ENCODE results near the gene CACNG5. TPM values are rescaled to one million over a fixed set of nuclear protein-coding genes. Genes with fewer than 3 reads are reported as not detected.

The CACNG5 gene, protein sequence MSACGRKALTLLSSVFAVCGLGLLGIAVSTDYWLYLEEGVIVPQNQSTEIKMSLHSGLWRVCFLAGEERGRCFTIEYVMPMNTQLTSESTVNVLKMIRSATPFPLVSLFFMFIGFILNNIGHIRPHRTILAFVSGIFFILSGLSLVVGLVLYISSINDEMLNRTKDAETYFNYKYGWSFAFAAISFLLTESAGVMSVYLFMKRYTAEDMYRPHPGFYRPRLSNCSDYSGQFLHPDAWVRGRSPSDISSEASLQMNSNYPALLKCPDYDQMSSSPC
- total RNA-seq = 0.52 TPM

DNA sequence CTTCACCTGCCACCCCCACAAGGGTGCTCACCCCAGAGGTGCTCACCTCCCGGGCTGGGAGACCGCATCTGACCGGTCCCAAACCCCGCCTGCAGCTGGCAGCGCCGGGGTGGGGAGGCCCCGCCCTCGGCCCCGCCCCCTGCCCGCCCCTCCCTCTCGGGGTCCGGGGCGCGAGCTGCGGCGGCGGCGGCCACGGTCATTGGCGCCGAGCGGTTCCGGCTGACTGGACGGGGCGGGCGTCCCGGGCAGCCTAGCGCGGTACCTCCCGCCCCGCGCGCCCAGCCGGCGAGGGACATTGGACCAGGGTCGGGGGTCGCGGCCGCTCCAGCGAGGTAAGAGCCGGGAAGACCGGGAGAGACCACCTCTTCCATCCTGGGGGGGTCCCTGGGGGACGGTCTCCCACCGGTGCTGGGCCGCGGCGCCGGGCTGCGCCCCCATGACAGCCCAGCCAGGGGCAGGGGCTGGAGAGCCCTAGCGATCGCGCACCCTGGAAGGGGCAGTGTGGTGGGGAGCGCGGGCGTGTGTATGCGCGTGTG, at the start of gene CACNG5:
CACNG5 (plus strand) TSS at position 199 of the 536 bp plus-strand sequence. CDS start 42,216 bp downstream, outside the sequence.
- Histone ChIP-seq H3K4me1 (ENCODE audit: control insufficient read depth in 3 of 3, insufficient read depth in 3 of 3, low read length in 3 of 3) (peaks cover 0 to 5% (median 0%) of the 10 kb centered on the region in 3 donors), H3K9ac (ENCODE audit: low read depth in 1 of 3, low read length in 3 of 3) (no peak within 1 kb of the TSS), H3K9me3 (ENCODE audit: control insufficient read depth in 3 of 3, low read length in 3 of 3) (no peaks in the 10 kb centered on the region), H3K4me3 (ENCODE audit: low read length in 3 of 3) (no peak within 1 kb of the TSS), H3K27me3 (ENCODE audit: control insufficient read depth in 3 of 3, insufficient read depth in 3 of 3, low read length in 3 of 3) (peaks cover 33 to 54% (median 54%) of the 10 kb centered on the region in 3 donors), H3K27ac (ENCODE audit: low read depth, low read length) (no peak within 1 kb of the TSS), H3K36me3 (ENCODE audit: control insufficient read depth in 3 of 3, insufficient read depth in 3 of 3, low read length in 3 of 3) (no peaks in the 10 kb centered on the region)

DNA sequence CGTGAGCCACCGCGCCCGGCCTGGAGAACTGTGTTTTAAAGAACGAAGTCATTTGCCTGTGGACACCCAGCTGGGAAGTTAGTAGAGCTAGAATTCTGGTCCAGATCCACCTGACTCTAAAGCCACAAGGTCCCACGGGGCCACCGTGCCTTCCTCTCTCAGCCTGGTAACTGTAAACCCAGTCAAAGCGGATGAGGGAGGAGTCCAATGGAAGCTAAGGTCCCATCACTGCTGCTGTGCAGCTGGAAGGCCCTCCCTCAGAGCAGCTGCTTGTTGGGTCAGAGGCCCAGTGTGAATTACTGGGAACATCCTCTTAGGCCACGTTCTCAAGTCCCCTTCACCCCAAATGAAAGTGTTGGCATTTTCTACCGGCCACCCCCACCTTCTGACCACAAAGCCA, 48.8 kb upstream of the CACNG5 start:
- Histone ChIP-seq H3K27me3 (ENCODE audit: control insufficient read depth in 3 of 3, insufficient read depth in 3 of 3, low read length in 3 of 3) (no peaks in the 10 kb centered on the region), H3K36me3 (ENCODE audit: control insufficient read depth in 3 of 3, insufficient read depth in 3 of 3, low read length in 3 of 3) (no peaks in the 10 kb centered on the region)

GRCh38 chr17:66787914-66788313, 47.0 kb upstream of the CACNG5 start:
- Histone ChIP-seq H3K9ac (ENCODE audit: low read depth in 1 of 3, low read length in 3 of 3) (no peak overlapping the region), H3K36me3 (ENCODE audit: control insufficient read depth in 3 of 3, insufficient read depth in 3 of 3, low read length in 3 of 3) (peaks cover 0 to 2% (median 0%) of the 10 kb centered on the region in 3 donors), H3K27me3 (ENCODE audit: control insufficient read depth in 3 of 3, insufficient read depth in 3 of 3, low read length in 3 of 3) (no peaks in the 10 kb centered on the region), H3K4me3 (ENCODE audit: low read length in 3 of 3) (no peak overlapping the region), H3K9me3 (ENCODE audit: control insufficient read depth in 3 of 3, low read length in 3 of 3) (no peaks in the 10 kb centered on the region), H3K4me1 (ENCODE audit: control insufficient read depth in 3 of 3, insufficient read depth in 3 of 3, low read length in 3 of 3) (peaks cover 3 to 38% (median 17%) of the 10 kb centered on the region in 3 donors), H3K27ac (ENCODE audit: low read depth, low read length) (no peak overlapping the region)

More for the DNA sequence above, 48.8 kb upstream of the CACNG5 start:
- Histone ChIP-seq H3K4me1 (ENCODE audit: control insufficient read depth in 3 of 3, insufficient read depth in 3 of 3, low read length in 3 of 3) (peaks cover 3 to 27% (median 17%) of the 10 kb centered on the region in 3 donors), H3K4me3 (ENCODE audit: low read length in 3 of 3) (no peak overlapping the region), H3K9ac (ENCODE audit: low read depth in 1 of 3, low read length in 3 of 3) (no peak overlapping the region), H3K9me3 (ENCODE audit: control insufficient read depth in 3 of 3, low read length in 3 of 3) (no peaks in the 10 kb centered on the region), H3K27ac (ENCODE audit: low read depth, low read length) (no peak overlapping the region)

DNA sequence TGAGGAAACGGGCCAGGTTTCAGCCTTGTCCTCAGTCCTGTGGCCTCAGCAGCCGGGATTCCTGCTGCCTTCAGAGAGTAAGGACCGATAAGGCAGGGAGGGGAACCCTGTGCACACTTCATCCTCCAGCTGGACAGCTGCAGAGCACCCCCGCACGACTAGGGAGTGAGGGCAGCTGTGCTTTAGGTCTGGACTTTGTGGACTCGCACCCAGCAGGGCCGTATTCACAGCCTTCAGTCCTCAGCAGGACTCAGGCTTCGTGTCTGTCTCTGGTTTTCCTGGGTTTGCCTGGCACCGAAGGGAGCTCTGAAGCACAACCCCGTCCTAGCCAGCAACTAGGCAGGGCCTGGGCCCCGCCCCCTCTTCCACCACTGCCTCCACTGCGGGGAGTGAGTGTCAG, 45.8 kb upstream of the CACNG5 start:
- Histone ChIP-seq H3K27me3 (ENCODE audit: control insufficient read depth in 3 of 3, insufficient read depth in 3 of 3, low read length in 3 of 3) (no peaks in the 10 kb centered on the region), H3K9ac (ENCODE audit: low read depth in 1 of 3, low read length in 3 of 3) (no peak overlapping the region), H3K27ac (ENCODE audit: low read depth, low read length) (no peak overlapping the region), H3K36me3 (ENCODE audit: control insufficient read depth in 3 of 3, insufficient read depth in 3 of 3, low read length in 3 of 3) (peaks cover 0 to 2% (median 0%) of the 10 kb centered on the region in 3 donors), H3K9me3 (ENCODE audit: control insufficient read depth in 3 of 3, low read length in 3 of 3) (no peaks in the 10 kb centered on the region), H3K4me3 (ENCODE audit: low read length in 3 of 3) (no peak overlapping the region), H3K4me1 (ENCODE audit: control insufficient read depth in 3 of 3, insufficient read depth in 3 of 3, low read length in 3 of 3) (peaks cover 3 to 38% (median 17%) of the 10 kb centered on the region in 3 donors)

DNA sequence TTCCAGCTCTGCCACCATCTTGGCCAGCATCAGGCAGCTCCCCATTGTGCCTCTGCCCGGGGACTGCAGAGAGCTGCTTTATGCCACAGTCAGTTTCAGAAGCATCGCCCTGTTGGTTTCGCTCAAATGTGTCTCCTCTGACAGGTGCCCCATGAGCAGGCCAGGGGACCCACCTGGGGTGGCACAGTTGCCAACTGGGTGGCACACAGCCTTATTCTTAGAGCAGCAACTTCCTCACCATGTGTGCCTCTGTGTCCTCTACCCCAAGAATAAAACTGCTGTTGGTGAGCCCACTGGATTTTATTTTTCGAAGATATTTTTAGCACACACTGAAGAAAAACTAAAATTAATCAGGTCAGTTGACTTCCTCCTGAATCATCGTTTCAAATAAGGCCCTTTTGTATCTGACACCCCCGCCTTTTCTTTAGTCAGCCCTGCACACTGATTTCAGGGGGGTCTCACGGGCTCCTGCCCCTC, 44.9 kb upstream of the CACNG5 start:
- no peak overlapping the region for H3K4me3 ChIP-seq (ENCODE audit: low read length in 3 of 3)

GRCh38 chr17:66790501-66791061, 44.3 kb upstream of the CACNG5 start:
- H3K9me3 ChIP-seq (ENCODE audit: control insufficient read depth in 3 of 3, low read length in 3 of 3) = no peaks in the 10 kb centered on the region
- no peak overlapping the region for H3K9ac ChIP-seq (ENCODE audit: low read depth in 1 of 3, low read length in 3 of 3)
- H3K4me3 ChIP-seq (ENCODE audit: low read length in 3 of 3) = no peak overlapping the region
- H3K27me3 ChIP-seq (ENCODE audit: control insufficient read depth in 3 of 3, insufficient read depth in 3 of 3, low read length in 3 of 3) = no peaks in the 10 kb centered on the region
- H3K27ac ChIP-seq (ENCODE audit: low read depth, low read length) = peak overlapping the region; percentile 29
- peaks cover 3 to 38% (median 17%) of the 10 kb centered on the region in 3 donors for H3K4me1 ChIP-seq (ENCODE audit: control insufficient read depth in 3 of 3, insufficient read depth in 3 of 3, low read length in 3 of 3)
- H3K36me3 ChIP-seq (ENCODE audit: control insufficient read depth in 3 of 3, insufficient read depth in 3 of 3, low read length in 3 of 3) = peaks cover 0 to 2% (median 0%) of the 10 kb centered on the region in 3 donors

More for the DNA sequence above, 44.9 kb upstream of the CACNG5 start:
- H3K36me3 ChIP-seq (ENCODE audit: control insufficient read depth in 3 of 3, insufficient read depth in 3 of 3, low read length in 3 of 3) = peaks cover 0 to 2% (median 0%) of the 10 kb centered on the region in 3 donors
- H3K27me3 ChIP-seq (ENCODE audit: control insufficient read depth in 3 of 3, insufficient read depth in 3 of 3, low read length in 3 of 3) = no peaks in the 10 kb centered on the region
- peak overlapping the region; percentile 29 for H3K27ac ChIP-seq (ENCODE audit: low read depth, low read length)
- no peak overlapping the region for H3K9ac ChIP-seq (ENCODE audit: low read depth in 1 of 3, low read length in 3 of 3)
- H3K4me1 ChIP-seq (ENCODE audit: control insufficient read depth in 3 of 3, insufficient read depth in 3 of 3, low read length in 3 of 3) = peaks cover 3 to 38% (median 17%) of the 10 kb centered on the region in 3 donors
- H3K9me3 ChIP-seq (ENCODE audit: control insufficient read depth in 3 of 3, low read length in 3 of 3) = no peaks in the 10 kb centered on the region

DNA sequence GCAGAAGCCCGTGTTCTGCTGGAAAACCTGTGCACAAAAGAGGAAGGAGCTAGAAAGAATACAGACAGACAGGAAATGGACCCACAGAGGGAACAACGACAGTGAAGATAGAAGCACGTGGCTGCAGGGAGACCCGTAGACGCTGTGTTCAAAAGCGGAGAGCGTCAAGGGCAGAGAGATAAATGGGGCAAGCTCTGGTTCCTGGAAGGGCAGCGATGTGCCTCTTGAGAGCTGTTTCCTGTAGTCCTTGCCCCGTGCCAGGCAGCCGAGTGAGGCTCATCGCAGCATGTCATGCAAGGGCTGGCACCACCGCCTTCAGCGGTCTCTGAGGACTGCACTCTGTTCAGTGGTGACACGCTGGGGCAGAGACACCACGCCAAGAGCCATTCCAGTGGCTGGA, 43.6 kb upstream of the CACNG5 start:
- H3K9ac ChIP-seq (ENCODE audit: low read depth in 1 of 3, low read length in 3 of 3) = no peak overlapping the region
- peak overlapping the region in 1 of 3 donors; percentile 15 for H3K4me3 ChIP-seq (ENCODE audit: low read length in 3 of 3)
- no peaks in the 10 kb centered on the region for H3K9me3 ChIP-seq (ENCODE audit: control insufficient read depth in 3 of 3, low read length in 3 of 3)
- H3K36me3 ChIP-seq (ENCODE audit: control insufficient read depth in 3 of 3, insufficient read depth in 3 of 3, low read length in 3 of 3) = peaks cover 0 to 2% (median 0%) of the 10 kb centered on the region in 3 donors
- no peak overlapping the region for H3K27ac ChIP-seq (ENCODE audit: low read depth, low read length)
- peaks cover 3 to 38% (median 17%) of the 10 kb centered on the region in 3 donors for H3K4me1 ChIP-seq (ENCODE audit: control insufficient read depth in 3 of 3, insufficient read depth in 3 of 3, low read length in 3 of 3)
- H3K27me3 ChIP-seq (ENCODE audit: control insufficient read depth in 3 of 3, insufficient read depth in 3 of 3, low read length in 3 of 3) = no peaks in the 10 kb centered on the region

DNA sequence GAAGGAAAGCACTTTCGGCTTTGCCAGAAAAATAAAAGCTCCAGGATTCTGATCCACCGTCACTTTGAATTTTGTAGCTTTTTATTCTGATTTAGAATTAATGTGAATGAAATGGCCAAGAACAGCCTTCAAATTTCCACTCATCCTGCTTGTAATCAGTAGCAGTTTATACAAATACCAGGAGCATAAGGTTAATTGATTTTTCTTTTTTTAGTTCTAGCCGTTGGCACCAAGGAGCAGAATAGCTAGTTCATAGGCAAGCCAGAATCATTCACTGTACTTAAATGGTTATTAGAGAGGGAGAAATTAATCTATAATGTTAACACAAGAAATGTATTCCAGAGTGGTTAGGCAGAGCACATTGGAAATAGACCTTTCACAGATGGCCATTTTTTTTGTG, 41.1 kb upstream of the CACNG5 start:
- Histone ChIP-seq H3K27me3 (ENCODE audit: control insufficient read depth in 3 of 3, insufficient read depth in 3 of 3, low read length in 3 of 3) (no peaks in the 10 kb centered on the region), H3K9me3 (ENCODE audit: control insufficient read depth in 3 of 3, low read length in 3 of 3) (no peaks in the 10 kb centered on the region), H3K4me3 (ENCODE audit: low read length in 3 of 3) (no peak overlapping the region), H3K9ac (ENCODE audit: low read depth in 1 of 3, low read length in 3 of 3) (no peak overlapping the region), H3K36me3 (ENCODE audit: control insufficient read depth in 3 of 3, insufficient read depth in 3 of 3, low read length in 3 of 3) (peaks cover 0 to 6% (median 0%) of the 10 kb centered on the region in 3 donors), H3K4me1 (ENCODE audit: control insufficient read depth in 3 of 3, insufficient read depth in 3 of 3, low read length in 3 of 3) (peaks cover 3 to 27% (median 7%) of the 10 kb centered on the region in 3 donors), H3K27ac (ENCODE audit: low read depth, low read length) (no peak overlapping the region)

DNA sequence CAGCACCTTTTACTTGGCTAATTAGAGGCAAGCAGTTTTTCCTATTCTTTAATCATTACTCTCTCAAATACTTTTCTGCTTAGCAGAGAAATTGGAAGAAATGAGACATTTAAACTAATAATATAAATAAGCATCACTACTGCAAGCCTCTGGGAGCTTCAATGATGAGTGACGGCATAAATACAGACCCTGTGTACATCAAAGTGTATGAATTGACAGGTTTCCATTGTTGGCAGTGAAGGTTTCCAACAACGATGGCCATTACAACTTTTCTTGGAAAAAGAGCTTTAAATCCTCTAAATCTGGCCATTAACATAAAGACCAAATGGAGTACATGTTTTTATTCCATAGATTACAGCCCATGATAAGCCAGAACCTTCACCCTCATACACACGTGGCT, 39.4 kb upstream of the CACNG5 start:
- Histone ChIP-seq H3K4me1 (ENCODE audit: control insufficient read depth in 3 of 3, insufficient read depth in 3 of 3, low read length in 3 of 3) (peaks cover 0 to 13% (median 2%) of the 10 kb centered on the region in 3 donors), H3K9ac (ENCODE audit: low read depth in 1 of 3, low read length in 3 of 3) (no peak overlapping the region), H3K4me3 (ENCODE audit: low read length in 3 of 3) (no peak overlapping the region), H3K9me3 (ENCODE audit: control insufficient read depth in 3 of 3, low read length in 3 of 3) (no peaks in the 10 kb centered on the region), H3K36me3 (ENCODE audit: control insufficient read depth in 3 of 3, insufficient read depth in 3 of 3, low read length in 3 of 3) (peaks cover 0 to 6% (median 0%) of the 10 kb centered on the region in 3 donors), H3K27ac (ENCODE audit: low read depth, low read length) (no peak overlapping the region), H3K27me3 (ENCODE audit: control insufficient read depth in 3 of 3, insufficient read depth in 3 of 3, low read length in 3 of 3) (no peaks in the 10 kb centered on the region)

All from skeletal muscle tissue (tissue), 4 donors.